Right kidney (tissue), 1 donor: Measurements from ENCODE around the gene PPT2.
"Not testable (repeated sequence)": the region's sequence is repeated elsewhere in the genome, so short reads cannot be mapped to it uniquely, and the experiment has no call there.

Experiments used
- DNase-seq: peaks from one replicate; pipeline ENCODE4 v3.0.0-alpha.2; 2016

Gene PPT2

DNA sequence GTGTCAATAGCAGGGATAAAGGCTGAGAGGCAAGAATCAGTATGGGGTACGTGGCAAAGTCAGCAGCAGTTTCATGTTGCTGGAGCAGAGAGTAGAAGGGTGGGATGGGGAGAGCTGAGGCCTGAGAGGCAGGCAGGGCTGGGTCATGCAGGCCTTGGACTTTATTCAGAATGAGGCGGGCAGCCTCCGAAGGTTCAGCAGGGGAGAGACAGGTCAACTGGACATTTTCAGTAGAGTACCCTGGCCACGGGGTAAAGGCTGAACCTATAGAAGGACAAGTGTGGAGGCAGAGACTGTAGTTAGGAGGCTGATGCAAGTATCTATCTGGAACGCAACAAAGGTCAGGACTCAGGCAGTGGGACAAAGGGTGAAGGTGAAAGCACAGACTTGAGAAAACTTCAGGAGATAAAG is 56.3 kb downstream of the PPT2 start:
- no peak for DNase-seq

DNA sequence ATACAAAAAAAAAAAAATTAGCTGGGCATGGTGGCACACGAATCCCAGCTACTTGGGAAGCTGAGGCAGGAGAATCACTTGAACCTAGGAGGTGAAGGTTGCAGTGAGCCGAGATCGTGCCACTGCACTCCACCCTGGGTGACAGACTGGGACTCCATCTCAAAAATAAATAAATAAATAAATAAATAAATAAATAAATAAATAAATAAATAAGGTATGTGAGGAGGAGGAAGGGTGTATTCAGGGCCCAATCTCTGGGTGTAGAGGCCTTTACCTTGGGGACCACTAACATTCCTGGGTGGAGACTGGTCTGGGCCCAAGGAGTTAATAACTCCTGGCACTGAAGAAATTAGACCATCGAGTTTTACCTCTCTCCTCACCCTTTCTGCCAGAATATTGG is 57.5 kb downstream of the PPT2 start:
- DNase-seq, result not testable (repeated sequence)

DNA sequence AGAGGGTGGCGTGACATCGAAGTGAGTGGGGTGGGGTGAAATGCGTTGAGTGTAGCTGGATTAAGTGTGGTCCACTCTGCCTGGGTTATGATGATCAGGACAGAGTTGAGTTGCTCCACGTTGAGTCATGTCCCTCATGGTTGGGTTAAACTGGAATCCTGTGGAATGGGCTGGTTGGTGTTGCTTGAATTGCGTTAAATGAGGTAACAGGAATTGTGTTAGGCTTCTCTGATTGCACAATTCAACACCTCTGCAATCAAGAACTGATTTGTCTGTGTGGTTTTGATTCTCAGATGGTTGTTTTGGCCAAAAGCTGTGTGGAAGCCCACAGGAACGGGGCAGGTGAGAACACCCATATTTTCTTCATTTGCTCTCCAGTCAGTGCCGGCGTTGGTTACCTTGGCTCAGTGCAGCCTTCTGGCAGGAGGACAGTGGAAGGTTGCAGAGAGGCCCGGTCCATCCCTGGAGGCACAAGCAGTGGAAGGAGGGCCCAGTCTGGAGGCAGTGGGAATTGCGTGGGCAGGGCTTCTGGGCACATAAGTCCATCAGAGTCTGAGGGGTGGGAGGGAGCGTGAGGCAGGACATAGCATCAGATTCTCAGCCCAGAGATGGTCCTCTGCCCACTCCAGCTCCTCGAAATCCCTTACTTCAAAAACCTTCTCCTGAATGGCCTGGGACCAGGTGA is 58.3 kb downstream of the PPT2 start:
- no peak for DNase-seq
